K562 (cell line): Measurements from ENCODE around the gene FAM53B. TPM values are rescaled to one million over a fixed set of nuclear protein-coding genes. Genes with fewer than 3 reads are reported as not detected.

Experiments used
- ATAC-seq: fragments of 200-7000 bp; cut with Tn5 transposase; 3 replicates; pipeline ENCODE4 v1.9.1; 2020; ENCODE audit warnings: moderate library complexity
- BruUV-seq: library from RNA; stranded (reverse); fragments of 400-500 nt; replicated peaks from 2 replicates; lab custom pipeline; 2021; lab: Mats Ljungman, UMichigan
- CTCF ChIA-PET: fragments of 300-600 bp; formaldehyde crosslinking; extraction: SDS; loops from one replicate; lab custom pipeline; 2021; ENCODE audit warnings: low intra/inter-chr PET ratio; lab: Yijun Ruan, JAX
- POLR2A ChIA-PET: fragments of 300-600, 350-650 bp; sonication (Branson Sonifier 250); formaldehyde crosslinking; extraction: SDS; loops from one replicate; lab custom pipeline; 2021; ENCODE audit warnings: antibody characterized with exemption, inconsistent platforms; lab: Yijun Ruan, JAX
- DNase-seq, 4 experiments: peaks; one replicate each; pipeline versions ENCODE4 v3.0.0 to v3.0.0-alpha.2; 2011 to 2018; ENCODE audit warnings: low spot score in 3 of 4, mixed read lengths in 3 of 4; ENCODE audit errors: extremely low read depth in 1 of 4
- FAIRE-seq: peaks from 2 replicates; lab custom pipeline; 2011; peaks lifted over from hg19 to GRCh38; lab: Jason Lieb, UNC
- H2AFZ ChIP-seq: 2 replicates; pipeline ENCODE4 v1.6.0; 2011; ENCODE audit warnings: low read depth, low read length, control low read depth, inconsistent platforms
- H3K27ac ChIP-seq: fragments of 200-600 bp; 3 replicates; pipeline ENCODE4 v1.8.0; 2011; ENCODE audit warnings: low read depth, mild to moderate bottlenecking, control low read depth, inconsistent platforms, low read length, moderate library complexity, mixed read lengths; ENCODE audit errors: extremely low read depth
- H3K27me3 ChIP-seq, 2 experiments: fragments of 300-600 bp in 1 of 2; 2 replicates in 1 of 2; 3 replicates in 1 of 2; pipeline versions ENCODE4 v1.6.0 to v1.8.0; 2011; ENCODE audit warnings: inconsistent platforms in 2 of 2, low read length in 2 of 2, mild to moderate bottlenecking in 1 of 2, mixed read lengths in 1 of 2, moderate library complexity in 1 of 2; ENCODE audit not compliant: control insufficient read depth in 2 of 2, insufficient read depth in 2 of 2
- H3K36me3 ChIP-seq: fragments of 300-600 bp; 3 replicates; pipeline ENCODE4 v1.8.0; 2011; ENCODE audit warnings: mild to moderate bottlenecking, low read length, inconsistent platforms; ENCODE audit not compliant: control insufficient read depth, insufficient read depth
- H3K4me1 ChIP-seq, 2 experiments: fragments of 200-600 bp in 1 of 2; replicated peaks in 1 of 2; 2 replicates in 1 of 2; 3 replicates in 1 of 2; pipeline versions ENCODE4 v1.5.1 to v1.8.0; 2011; ENCODE audit warnings: inconsistent platforms in 2 of 2, low read length in 2 of 2, mild to moderate bottlenecking in 1 of 2, mixed read lengths in 1 of 2, moderate library complexity in 1 of 2; ENCODE audit not compliant: control insufficient read depth in 2 of 2, insufficient read depth in 2 of 2
- H3K4me2 ChIP-seq: 2 replicates; pipeline ENCODE4 v1.6.1; 2011; ENCODE audit warnings: low read length, control low read depth, inconsistent platforms, mixed read lengths; ENCODE audit not compliant: insufficient read depth
- H3K4me3 ChIP-seq: fragments of 200-600 bp; sonication (generic), shearing (Covaris generic); 2 replicates; pipeline ENCODE4 v1.5.1; 2016; ENCODE audit warnings: control low read depth, inconsistent platforms
- H3K79me2 ChIP-seq: fragments of 200-600 bp; 3 replicates; pipeline ENCODE4 v1.8.0; 2011; ENCODE audit warnings: low read length, inconsistent platforms; ENCODE audit not compliant: control insufficient read depth, insufficient read depth
- H3K9ac ChIP-seq, 2 experiments: 2 replicates each; pipeline versions ENCODE4 v1.6.0 to v1.6.1; 2011; ENCODE audit warnings: low read depth in 2 of 2, low read length in 2 of 2, control low read depth in 1 of 2, inconsistent platforms in 1 of 2, mild to moderate bottlenecking in 1 of 2, mixed read lengths in 1 of 2; ENCODE audit not compliant: insufficient read depth in 1 of 2
- H3K9me1 ChIP-seq: one replicate; pipeline ENCODE4 v1.6.0; 2011; ENCODE audit warnings: inconsistent platforms, mild to moderate bottlenecking, low read length, moderate library complexity; ENCODE audit not compliant: control insufficient read depth, insufficient read depth
- H3K9me3 ChIP-seq: replicated peaks from 2 replicates; pipeline ENCODE4 v1.5.1; 2011; ENCODE audit warnings: low read depth, low read length, inconsistent platforms; ENCODE audit not compliant: control insufficient read depth, insufficient read depth
- H4K20me1 ChIP-seq: replicated peaks from 2 replicates; pipeline ENCODE4 v1.6.1; 2011; ENCODE audit warnings: low read length, inconsistent platforms, mixed read lengths; ENCODE audit not compliant: control insufficient read depth, insufficient read depth
- ADNP ChIP-seq: fragments of 200-800 bp; sonication (Bioruptor generic); IDR thresholded peaks from 2 replicates; pipeline ENCODE4 v1.6.1; 2016; ENCODE audit warnings: missing genetic modification characterization, missing compliant biosample characterization
- ERF ChIP-seq: fragments of 450-650 bp; formaldehyde crosslinking; IDR thresholded peaks from 2 replicates; pipeline ENCODE4 v1.4.0; 2020; ENCODE audit warnings: mild to moderate bottlenecking, mixed read lengths
- NONO ChIP-seq, 2 experiments: fragments of 200-400 bp in 1 of 2; fragments of 450-650 bp in 1 of 2; formaldehyde crosslinking in 1 of 2; IDR thresholded peaks; 2 replicates each; pipeline ENCODE4 v1.6.1; 2017; ENCODE audit warnings: low read depth in 2 of 2, mild to moderate bottlenecking in 2 of 2, moderate library complexity in 2 of 2, low read length in 1 of 2
- POLR2A ChIP-seq: fragments of 450-650 bp; conservative IDR thresholded peaks from 2 replicates; pipeline ENCODE4 v1.6.1; 2016
- POLR2G ChIP-seq: fragments of 200-400 bp; formaldehyde crosslinking; IDR thresholded peaks from 2 replicates; pipeline ENCODE4 v1.6.1; 2017; ENCODE audit warnings: low read depth, mild to moderate bottlenecking, antibody characterized with exemption, low read length, moderate library complexity
- PYGO2 ChIP-seq: fragments of 450-650 bp; IDR thresholded peaks from 2 replicates; pipeline ENCODE4 v1.6.1; 2016; ENCODE audit warnings: mild to moderate bottlenecking, missing genetic modification characterization, moderate library complexity, missing compliant biosample characterization
- SMARCA4 ChIP-seq: fragments of 450-650 bp; IDR thresholded peaks from 2 replicates; pipeline ENCODE4 v1.6.1; 2016
- ZNF507 ChIP-seq: conservative IDR thresholded peaks from 2 replicates; pipeline ENCODE4 v1.6.1; 2017; ENCODE audit warnings: missing genetic modification characterization, missing compliant biosample characterization
- WGBS: fragments of 100-300 bp; shearing (Covaris generic); methylation state at CpG from one replicate; pipeline ENCODE4 v1.1.6; 2016; ENCODE audit warnings: low coverage, mixed read lengths; ENCODE audit not compliant: insufficient coverage; ENCODE audit errors: missing lambda C conversion rate; 5-methylcytosine and 5-hydroxymethylcytosine counted together
- in situ Hi-C: fragments of 300-500 bp; cut with MboI; formaldehyde crosslinking; loops from 4 replicates; pipeline ENCODE4 v1.15.0; 2018; ENCODE audit warnings: inconsistent platforms, mixed read lengths
- intact Hi-C: fragments of 100-400 bp; cut with micrococcal nuclease; formaldehyde crosslinking; loops from 2 replicates; pipeline ENCODE4 v1.14.2; 2022
- polyA plus RNA-seq, 8 experiments: library from polyadenylated mRNA; depleted of rRNA in 4 of 8; stranded (reverse) in 5 of 8; unstranded in 3 of 8; fragments of >200 nt; fragmentation: Nextera tagmentation in 2 of 8; fragmentation: Illumina TruSeq in 1 of 8; extraction: Ambion mirVana in 2 of 8; extraction: Trizol in 1 of 8; gene quantifications; 2 replicates each; pipeline versions ENCODE4 v1.2.1 to v1.2.3, GENCODE V29; 2011 to 2014; ENCODE audit warnings: inconsistent platforms in 1 of 8, missing spikeins in 1 of 8
- total RNA-seq, 7 experiments: library from RNA; depleted of rRNA in 6 of 7; stranded (reverse); fragments of >200 nt in 6 of 7; fragmentation: Illumina TruSeq in 2 of 7; extraction: Trizol in 2 of 7; gene quantifications; 2 replicates each; pipeline versions ENCODE4 v1.2.1 to v1.2.3, GENCODE V29; 2011 to 2021; ENCODE audit warnings: low replicate concordance in 1 of 7

FAM53B gene
- total and polyA plus RNA-seq, 9 of the 15 experiments (the other 6 are each of a cell fraction or from before 2014, with no cell fraction given), result 0.03 to 16.5 (median 5.0) TPM

DNA sequence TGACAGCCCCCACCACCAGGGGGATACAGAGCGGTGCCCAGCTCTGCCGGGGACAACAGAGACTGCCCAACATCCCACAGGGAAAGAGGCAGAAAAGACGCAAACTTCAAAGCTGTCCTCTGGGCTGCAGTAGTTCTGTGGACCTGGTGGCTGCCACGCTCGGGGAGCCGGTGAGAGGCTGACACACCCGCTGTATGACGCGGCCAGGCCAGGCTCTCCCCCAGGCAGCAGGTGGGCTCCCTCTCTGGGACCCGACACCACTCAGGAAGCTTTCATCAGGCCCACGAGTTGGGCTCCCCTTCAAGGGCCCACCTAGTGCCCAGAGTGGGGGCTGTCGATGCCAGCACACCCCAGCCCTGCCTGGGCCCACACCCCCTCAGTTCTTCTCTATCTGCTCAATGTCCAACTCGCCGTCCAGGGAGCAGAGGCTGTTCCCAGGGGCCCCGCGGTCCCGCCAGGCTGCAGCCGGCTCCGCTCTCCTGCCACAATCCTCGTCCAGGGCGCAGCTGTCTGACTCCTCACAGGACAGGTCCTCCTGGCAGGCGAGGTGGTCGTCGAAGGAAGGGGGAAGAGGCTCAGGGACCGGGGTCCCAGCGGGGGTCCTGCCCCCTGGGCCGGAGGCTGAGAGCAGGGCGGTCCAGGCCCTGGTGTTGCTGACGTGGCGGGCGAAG is 121.2 kb downstream of the FAM53B start:
- no peak for ATAC-seq
- no peak overlapping the region for H2AFZ ChIP-seq
- ChIA-PET CTCF (no interaction called here), POLR2A (interaction anchor here (0.7 kb wide), 1 partner anchor 96 kb away, joined by 3 read pairs; no protein-coding TSS in a partner anchor)
- no peaks in the 10 kb centered on the region for H3K9me1 ChIP-seq
- BruUV-seq, result no TSS peak
- H3K36me3 ChIP-seq, result peaks cover 7% of the 10 kb centered on the region; the same call in 1 of the 3 replicates
- no peak overlapping the region for H3K4me2 ChIP-seq
- no peak overlapping the region for H3K27ac ChIP-seq
- peak overlapping the region in 1 of 2 experiments; percentile 26; a peak in 1 of 4 replicates for H3K9ac ChIP-seq
- no peak for DNase-seq
- TF ChIP-seq SMARCA4 (no peak), ZNF507 (no peak), NONO (IDR thresholded peaks at IDR 0.05; ENCODE audit: low read depth in 2 of 2, low read length in 1 of 2) (no peak), ADNP (no peak), ERF (no peak), POLR2G (no peak), POLR2A (no peak), PYGO2 (tag) (no peak)
- H3K4me1 ChIP-seq, result peaks cover 4 to 56% of the 10 kb centered on the region in 2 experiments; a peak in 4 of 5 replicates
- no peak overlapping the region for H3K4me3 ChIP-seq
- H4K20me1 ChIP-seq, result no peaks in the 10 kb centered on the region; the same call in 1 of the 2 replicates
- intact Hi-C loops, result no loop called here
- 90% methylated on average over 12 of the region's 31 CpGs for WGBS
- no peaks in the 10 kb centered on the region for H3K27me3 ChIP-seq
- H3K9me3 ChIP-seq, result no peaks in the 10 kb centered on the region
- H3K79me2 ChIP-seq, result no peaks in the 10 kb centered on the region
- FAIRE-seq, result no peak
- in situ Hi-C loops, result no loop called here
